GF-D8 (cell line): ENCODE results near the gene ACTG2.
"Not testable (repeated sequence)": the region's sequence is repeated elsewhere in the genome, so short reads cannot be mapped to it uniquely, and the experiment has no call there.

Source experiments
- DNase-seq: peaks from one replicate; lab custom pipeline; 2025; lab: John Stamatoyannopoulos, UW

ACTG2 gene

GRCh38 chr2:73937103-73937885 is 44.5 kb downstream of the ACTG2 start:
- no peak for DNase-seq

- DNase-seq = no peak
Observed at GRCh38 chr2:73937899-73938298, 45.1 kb downstream of the ACTG2 start.

DNA sequence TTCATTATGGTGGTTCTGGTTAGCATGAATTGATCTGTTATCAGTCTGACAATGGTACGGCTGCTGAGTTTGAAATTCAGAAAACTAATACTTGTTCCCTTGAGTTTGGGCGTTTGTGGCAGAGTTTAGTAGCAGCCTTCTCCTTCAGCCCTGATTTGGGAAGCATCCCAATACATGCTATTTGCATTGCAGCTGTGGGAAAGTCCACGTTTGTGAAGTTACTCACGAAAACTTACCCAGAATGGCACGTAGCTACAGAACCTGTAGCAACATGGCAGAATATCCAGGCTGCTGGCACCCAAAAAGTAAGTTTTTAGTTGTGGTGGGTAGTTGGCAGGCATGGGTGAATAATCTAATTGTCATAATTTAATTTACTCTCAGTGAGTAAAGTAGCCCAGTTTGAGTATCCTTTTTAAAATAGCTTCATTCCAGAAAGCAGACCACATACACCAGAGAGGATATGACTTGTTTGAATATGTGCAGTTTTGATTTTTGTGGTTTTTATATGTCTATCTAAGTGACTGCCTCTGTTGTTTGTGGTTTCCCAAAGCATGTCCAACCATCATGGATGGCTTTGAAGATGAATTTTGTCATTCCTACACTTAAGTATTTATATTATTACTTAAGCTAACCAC is 46.0 kb downstream of the ACTG2 start:
- no peak for DNase-seq

- DNase-seq = peak; percentile 19
Observed at GRCh38 chr2:73939419-73939818, 46.6 kb downstream of the ACTG2 start.

GRCh38 chr2:73940066-73940465 is 47.3 kb downstream of the ACTG2 start:
- not testable (repeated sequence) for DNase-seq

- DNase-seq = no peak
Observed at GRCh38 chr2:73942664-73943063, 49.9 kb downstream of the ACTG2 start.

DNA sequence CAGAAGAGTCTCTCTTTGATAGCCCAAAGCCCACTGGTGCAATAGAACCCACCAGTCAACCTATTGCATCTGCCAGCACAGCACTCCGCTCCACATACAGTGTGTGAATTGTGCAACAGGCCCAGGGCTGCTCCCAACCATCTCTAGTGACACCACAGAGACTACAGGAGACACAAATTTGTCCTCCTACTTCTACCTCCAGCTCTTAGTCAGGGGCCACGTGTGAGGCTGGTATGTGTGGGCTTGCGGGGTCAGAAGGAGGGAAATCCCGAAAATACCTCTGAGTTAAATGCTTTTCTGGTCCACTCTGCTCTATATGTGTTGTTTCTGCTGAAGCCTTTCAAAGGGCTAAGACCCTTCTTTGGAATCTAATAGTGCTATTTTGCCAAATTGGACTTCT is 51.9 kb downstream of the ACTG2 start:
- no peak for DNase-seq

DNA sequence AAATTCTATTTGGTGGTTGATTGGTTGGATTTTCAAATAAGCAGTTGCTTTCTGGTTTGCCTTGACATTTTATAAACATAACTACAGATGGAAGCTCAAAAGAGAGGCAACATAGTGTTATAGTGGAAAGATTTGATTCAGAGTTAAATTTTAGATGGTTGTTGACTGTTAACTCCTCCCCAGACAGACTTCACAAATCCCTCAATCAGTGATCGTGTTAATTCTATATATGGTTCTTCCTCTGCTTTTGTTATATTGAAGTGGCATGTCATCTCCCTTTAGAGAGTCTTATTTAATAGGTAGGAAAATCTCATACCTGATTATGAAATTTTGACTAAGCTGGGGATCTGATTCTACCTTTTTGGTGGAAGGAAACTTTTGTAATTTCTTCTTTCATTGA is 53.4 kb downstream of the ACTG2 start:
- no peak for DNase-seq

- DNase-seq = no peak
Observed at GRCh38 chr2:73946666-73947065, 53.9 kb downstream of the ACTG2 start.

DNA sequence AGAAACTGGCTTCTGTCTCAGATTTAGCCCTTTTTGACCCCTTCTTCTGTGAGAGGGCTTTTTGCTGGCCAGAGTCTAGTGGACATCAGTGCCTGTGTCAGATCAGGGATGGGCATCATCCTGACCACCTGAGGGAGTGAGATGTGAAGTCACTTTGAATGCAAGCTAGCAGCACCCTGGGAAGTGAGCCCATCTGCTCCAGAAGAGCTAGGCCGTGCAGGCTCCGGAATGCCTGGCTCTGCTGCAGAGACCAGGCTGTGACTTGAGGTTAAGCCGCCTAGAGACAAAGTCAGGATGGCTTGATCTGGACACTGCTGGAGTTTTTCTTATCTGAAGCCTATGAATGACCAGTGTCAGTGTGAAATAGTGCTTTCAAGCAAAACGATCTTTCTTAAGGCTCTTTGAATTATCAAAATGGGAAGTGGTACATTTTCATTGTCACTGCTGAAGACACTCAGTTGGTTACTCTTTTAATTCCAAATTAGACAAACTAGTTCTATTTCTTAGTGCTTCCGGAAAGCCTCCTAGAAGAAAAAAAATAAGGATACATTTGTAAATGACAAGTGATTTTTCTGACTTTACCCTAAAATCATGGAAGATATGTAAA is 54.7 kb downstream of the ACTG2 start:
- DNase-seq = no peak

DNA sequence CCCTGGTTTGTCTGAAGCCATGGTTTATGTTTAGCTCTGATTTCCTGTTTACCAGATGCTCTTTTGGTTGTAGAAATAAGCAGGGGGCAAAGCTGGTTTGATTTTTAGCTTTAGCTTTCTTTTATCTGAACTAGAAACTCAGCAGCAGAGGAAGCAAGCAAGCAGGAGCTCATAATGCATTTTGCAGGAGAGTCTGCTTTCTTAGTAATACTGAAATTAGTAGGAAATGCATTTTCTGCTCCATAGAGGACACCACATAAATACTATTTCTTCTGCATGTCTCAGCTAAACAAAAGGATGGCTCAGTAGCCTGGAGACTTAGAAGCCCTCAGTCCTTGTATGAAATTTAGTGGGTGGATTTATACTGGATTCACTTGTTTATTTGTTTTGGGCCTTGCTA is 57.0 kb downstream of the ACTG2 start:
- DNase-seq = no peak

- DNase-seq = no peak
Observed at GRCh38 chr2:73952499-73953446, 60.0 kb downstream of the ACTG2 start.

DNA sequence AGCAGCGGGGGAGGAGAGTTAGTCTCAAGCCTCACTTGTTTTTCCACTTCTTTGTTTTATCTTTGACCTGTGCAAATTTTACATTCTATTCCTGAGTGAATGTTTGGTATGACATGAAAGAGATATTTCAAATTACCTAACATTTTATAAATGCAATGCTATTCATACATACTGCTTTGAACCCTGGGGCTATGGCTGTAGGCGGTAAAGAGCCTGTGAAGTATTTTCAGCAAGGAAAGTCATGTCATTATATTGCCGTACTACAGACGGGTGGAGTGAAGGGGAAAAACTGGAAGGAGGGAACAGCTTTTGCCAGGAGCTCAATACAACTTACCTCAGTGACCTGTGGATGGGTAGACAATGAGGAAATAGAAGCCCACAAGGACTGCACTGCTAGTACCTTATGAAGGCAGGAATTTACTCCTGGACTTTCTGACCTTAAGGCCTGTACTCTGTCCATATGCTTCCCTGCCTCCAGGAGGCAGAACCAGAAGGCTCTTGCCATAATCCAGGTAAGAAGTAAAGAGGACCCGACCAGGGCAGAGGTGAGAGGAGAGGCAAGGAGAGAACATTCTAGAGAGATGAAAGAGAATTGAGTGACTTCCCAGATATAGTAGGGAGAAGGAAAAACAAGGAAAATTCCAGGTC is 63.5 kb downstream of the ACTG2 start:
- no peak for DNase-seq

- no peak for DNase-seq
Observed at GRCh38 chr2:73961274-73961673, 68.5 kb downstream of the ACTG2 start.

DNA sequence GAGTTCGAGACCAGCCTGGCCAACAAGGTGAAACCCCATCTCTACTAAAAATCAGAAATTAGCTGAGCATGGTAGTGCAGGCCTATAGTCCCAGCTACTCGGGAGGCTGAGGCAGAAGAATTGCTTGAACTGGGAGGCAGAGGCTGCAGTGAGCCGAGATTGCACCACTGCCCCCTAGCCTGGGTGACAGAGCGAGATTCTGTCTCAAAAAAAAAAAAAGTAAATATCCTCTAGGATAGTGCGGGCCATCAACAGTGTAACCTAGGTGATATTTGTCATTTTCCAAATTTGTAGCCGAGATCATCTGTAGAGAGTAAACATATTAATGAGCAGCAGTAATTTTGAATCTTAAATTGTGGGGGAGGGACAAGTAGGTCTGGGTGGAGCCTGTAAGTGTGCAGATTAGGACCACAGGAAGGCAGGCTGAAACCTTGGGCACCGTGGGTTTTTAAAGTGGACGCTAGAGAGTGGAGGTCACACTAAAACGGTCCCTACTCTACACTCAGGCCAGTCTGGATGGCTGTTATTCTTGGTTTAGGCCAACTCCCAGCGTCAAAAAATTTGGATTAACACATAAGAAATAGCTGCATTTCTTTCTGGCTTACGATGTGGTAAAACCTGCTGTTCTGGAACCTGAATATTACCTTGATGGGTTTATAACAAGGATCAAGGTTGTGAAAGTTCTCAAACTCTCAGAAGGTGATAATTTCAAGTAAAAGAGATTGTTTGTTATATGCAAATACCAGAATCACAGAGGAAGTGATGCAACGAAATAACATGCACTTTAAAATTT is 69.2 kb downstream of the ACTG2 start:
- no peak for DNase-seq

- DNase-seq = no peak
Observed at GRCh38 chr2:73962798-73963197, 70.0 kb downstream of the ACTG2 start.

DNA sequence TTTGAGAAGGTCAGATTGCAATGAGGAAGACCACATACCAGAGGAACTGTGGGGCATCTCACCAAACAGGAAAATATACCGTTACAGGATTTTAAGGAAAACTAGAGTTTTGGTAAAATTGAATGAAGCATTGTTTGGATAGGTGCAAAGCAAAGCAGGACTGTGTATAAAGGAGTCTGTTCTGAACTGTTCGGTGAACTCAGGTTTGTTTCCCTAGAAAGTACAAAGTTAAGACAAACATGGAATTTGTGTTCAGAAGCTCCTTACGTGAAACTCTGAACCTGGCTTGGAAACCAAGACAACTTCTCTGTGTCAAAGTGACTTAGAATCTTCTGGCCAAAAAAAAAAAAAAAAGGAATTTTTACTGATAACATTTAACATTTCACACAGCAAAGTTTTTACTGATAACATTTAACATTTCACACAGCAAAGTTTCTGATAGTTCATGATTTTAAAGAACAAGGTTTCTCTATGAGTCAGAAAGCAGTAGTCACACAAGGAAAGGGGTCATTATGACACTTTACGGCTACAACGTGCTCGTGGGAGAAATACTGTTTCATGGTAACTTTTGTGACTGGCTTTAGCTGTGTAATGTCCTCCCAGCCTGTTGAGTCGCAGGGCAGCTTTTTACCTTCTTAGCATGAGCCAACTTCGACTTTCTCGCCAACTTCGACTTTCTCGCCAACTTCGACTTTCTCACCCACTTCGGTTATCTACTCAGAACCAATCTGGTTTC is 70.7 kb downstream of the ACTG2 start:
- no peak for DNase-seq

- DNase-seq = no peak
Observed at GRCh38 chr2:73964223-73964622, 71.4 kb downstream of the ACTG2 start.

DNA sequence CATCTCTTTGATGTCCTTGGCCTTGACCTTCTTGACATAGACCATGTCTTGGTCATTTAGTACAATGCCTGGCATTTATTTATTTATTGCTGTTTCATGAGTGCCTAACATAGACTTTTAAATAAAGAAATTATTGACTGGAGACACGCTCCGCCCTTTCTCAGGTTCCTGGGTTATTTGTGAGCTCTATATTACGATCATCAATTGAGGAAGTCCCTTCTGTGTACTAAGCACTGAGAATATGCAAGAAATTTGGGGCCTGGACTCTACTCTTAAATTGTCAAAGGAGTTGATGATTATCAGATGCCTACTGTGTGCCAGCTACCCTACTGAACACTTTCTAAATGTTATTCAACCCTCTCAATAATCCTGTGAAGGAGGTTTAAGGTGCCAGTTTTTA is 72.2 kb downstream of the ACTG2 start:
- no peak for DNase-seq

DNA sequence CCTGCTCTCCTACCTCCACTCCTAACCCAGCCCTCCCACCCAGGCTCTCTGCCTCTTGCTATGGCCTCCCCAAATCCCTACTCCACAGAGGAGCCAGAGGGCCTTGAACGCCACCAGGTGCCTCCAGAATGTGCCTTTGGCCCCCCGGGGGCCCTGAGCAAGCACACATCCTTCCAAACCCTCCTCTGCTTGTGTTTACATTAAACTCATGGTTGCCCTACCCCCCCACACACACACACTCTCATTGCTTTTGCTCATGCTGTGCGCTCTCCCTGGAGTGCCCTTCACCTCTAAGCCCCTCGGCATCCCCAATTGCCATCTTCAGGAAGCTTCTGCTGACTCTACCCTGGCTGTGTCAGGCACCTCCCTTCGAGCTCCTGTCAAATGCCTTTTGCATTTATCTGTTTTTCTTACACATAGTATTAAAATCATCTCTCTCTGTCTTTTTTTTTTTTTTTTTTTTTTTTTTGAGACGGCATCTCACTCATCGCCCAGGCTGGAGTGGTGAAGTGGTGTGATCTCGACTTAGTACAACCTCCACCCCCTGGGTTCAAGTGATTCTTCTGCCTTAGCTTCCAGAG is 75.6 kb downstream of the ACTG2 start:
- no peak for DNase-seq
